NCI-H187 (cell line): ENCODE data around the gene C1orf146.
"Not testable (repeated sequence)": the region's sequence is repeated elsewhere in the genome, so short reads cannot be mapped to it uniquely, and the experiment has no call there.

Source experiments
- DNase-seq, 2 experiments: peaks; one replicate each; lab custom pipeline; 2025; lab: John Stamatoyannopoulos, UW

The C1orf146 gene

DNA sequence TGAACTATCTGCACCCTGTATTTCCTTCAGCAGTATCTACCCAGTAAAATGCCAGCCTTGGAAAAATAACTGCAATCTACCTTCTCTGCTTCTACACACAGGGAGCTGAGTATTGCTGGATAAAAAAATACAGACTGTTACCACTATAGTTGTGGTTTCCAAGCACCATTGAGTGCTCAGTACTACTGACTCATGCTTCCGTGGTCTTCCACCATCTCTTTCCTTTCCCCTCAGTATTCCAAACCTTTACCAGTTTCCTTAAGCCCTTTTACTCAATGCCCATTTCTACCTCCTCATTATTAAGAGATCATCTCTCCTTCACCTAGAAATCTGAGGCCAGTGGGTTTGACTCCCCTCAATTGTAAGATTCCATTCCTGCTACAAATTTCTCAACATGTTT is 57.2 kb downstream of the C1orf146 start:
- DNase-seq = no peak

- DNase-seq = no peak
These were observed 58.4 kb downstream of the C1orf146 start for GRCh38 chr1:92276082-92276481.

DNA sequence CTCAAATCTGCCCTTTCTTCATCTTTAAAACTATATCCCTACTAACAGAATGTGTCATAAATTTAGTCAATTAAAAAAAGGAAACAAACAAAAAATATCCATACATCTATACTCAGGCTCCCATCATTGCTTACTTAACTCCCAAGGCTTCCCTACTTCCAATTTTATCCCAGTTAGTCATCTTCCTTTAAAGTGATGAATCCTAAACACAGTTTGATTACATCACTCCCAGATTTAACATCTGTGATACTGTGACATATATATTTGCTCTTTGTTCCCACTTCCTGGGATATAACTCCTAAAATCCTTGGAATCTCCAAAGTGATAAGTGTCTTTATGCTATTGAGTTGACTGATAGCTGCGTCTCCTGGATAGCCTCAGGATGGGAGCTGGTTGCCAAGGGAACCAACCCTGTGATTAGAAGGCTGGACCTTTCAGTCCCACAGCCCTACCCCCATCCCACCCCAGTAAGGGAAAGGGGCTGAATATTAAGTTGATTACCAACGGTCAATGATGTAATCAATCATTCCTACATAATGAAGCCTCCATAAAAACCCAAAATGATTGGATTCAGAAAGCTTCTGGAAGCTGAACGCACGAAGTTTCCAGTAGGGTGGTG is 59.5 kb downstream of the C1orf146 start:
- DNase-seq = no peak

DNA sequence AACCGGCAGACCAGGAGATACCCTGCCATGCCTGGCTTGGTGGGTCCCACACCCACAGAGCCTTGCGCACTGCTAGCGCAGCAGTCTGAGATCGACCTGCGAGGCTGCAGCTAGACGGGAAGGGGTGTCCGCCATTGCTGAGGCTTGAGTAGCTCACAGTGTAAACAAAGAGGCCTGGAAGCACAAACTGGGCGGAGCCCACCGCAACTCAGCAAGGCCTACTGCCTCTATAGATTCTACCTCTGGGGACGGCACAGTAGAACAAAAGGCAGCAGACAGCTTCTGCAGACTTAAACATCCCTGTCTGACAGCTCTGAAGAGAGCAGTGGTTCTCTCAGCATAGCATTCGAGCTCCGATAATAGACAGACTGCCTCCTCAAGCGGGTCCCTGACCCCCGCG is 62.1 kb downstream of the C1orf146 start:
- DNase-seq = not testable (repeated sequence)

- not testable (repeated sequence) for DNase-seq
These were observed 63.7 kb downstream of the C1orf146 start for GRCh38 chr1:92281411-92281810.

DNA sequence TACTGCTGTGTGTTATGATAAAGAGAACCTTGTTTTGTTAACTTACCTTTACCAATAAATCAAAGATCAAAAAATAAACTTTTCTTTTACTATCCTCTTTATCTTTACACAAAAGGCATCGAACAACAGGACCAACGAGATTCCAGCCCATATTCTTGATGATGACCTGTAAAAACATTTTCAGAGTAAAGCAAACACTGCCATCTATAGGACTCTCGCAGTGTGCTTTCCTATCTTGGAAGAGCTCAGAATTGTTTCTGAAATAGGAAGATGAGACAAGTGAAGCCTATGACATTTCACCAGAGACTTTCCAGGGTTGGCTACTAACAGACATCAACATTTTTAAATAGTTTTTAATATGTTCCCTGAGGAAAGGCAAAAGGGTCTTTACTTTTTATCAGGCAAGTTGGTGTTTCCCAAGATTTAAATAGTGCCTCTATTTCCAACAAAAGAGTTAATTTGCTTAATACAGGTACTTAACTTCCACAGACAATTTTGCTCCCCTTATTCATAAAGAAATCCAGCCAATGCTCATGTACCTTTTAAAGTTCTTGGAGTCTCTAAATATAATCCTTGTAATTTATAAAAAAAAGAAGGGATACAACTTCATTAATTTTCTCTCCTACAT is 73.8 kb downstream of the C1orf146 start:
- peak in 1 of 2 experiments; percentile 2 for DNase-seq
